CD8-positive, alpha-beta memory T cell (primary cell): ENCODE results near the gene LEO1. TPM values are rescaled to one million over a fixed set of nuclear protein-coding genes. Genes with fewer than 3 reads are reported as not detected.
A peak's percentile ranks its signal among the peaks of the same experiment; 100 is the strongest.

ENCODE experiments used
- CTCF ChIA-PET: fragments of 350-600 bp; sonication (Branson Sonifier 250); formaldehyde crosslinking; loops from one replicate; lab custom pipeline; 2021; ENCODE audit warnings: antibody characterized with exemption; lab: Charles Lee
- POLR2A ChIA-PET: fragments of 350-600 bp; sonication (Branson Sonifier 250); formaldehyde crosslinking; loops from one replicate; lab custom pipeline; 2021; ENCODE audit warnings: antibody characterized with exemption; lab: Charles Lee
- DNase-seq, 5 donors: peaks; one replicate each; pipeline versions ENCODE4 v3.0.0 to v3.0.0-alpha.2; 2020 to 2022; ENCODE audit warnings: mixed read lengths in 1 of 5
- H3K27ac ChIP-seq: one replicate; pipeline ENCODE4 v1.7.0; 2013; ENCODE audit warnings: low read depth, mild to moderate bottlenecking, low read length, moderate library complexity
- H3K27me3 ChIP-seq: 2 replicates; pipeline ENCODE4 v1.7.0; 2013; ENCODE audit warnings: low read length, mild to moderate bottlenecking; ENCODE audit not compliant: insufficient read depth, poor library complexity, severe bottlenecking
- H3K36me3 ChIP-seq: 2 replicates; pipeline ENCODE4 v1.7.0; 2013; ENCODE audit warnings: mild to moderate bottlenecking, low read length, moderate library complexity; ENCODE audit not compliant: insufficient read depth
- H3K4me1 ChIP-seq: 2 replicates; pipeline ENCODE4 v1.7.0; 2013; ENCODE audit warnings: mild to moderate bottlenecking, low read length, moderate library complexity; ENCODE audit not compliant: insufficient read depth
- H3K4me3 ChIP-seq: 2 replicates; pipeline ENCODE4 v1.7.0; 2013; ENCODE audit warnings: mild to moderate bottlenecking, low read length
- H3K9me3 ChIP-seq: 2 replicates; pipeline ENCODE4 v1.7.0; 2013; ENCODE audit warnings: mild to moderate bottlenecking, low read length
- H3K27ac Mint-ChIP-seq, 8 donors: one replicate each; pipeline ENCODE4 v1.8.0; 2020 to 2021; ENCODE audit warnings: mixed read lengths in 8 of 8, mild to moderate bottlenecking in 6 of 8, inconsistent platforms in 3 of 8, moderate library complexity in 3 of 8
- H3K27me3 Mint-ChIP-seq, 2 donors: one replicate each; pipeline ENCODE4 v1.8.0; 2020 to 2021; ENCODE audit warnings: mixed read lengths in 2 of 2, mild to moderate bottlenecking in 1 of 2, moderate library complexity in 1 of 2
- H3K36me3 Mint-ChIP-seq, 3 donors: one replicate each; pipeline ENCODE4 v1.8.0; 2020 to 2021; ENCODE audit warnings: mixed read lengths in 3 of 3, inconsistent platforms in 1 of 3, mild to moderate bottlenecking in 1 of 3
- H3K4me1 Mint-ChIP-seq, 3 donors: one replicate each; pipeline ENCODE4 v1.8.0; 2020 to 2021; ENCODE audit warnings: mixed read lengths in 3 of 3, inconsistent platforms in 1 of 3, mild to moderate bottlenecking in 1 of 3
- H3K4me3 Mint-ChIP-seq, 7 donors: one replicate each; pipeline ENCODE4 v1.8.0; 2020 to 2021; ENCODE audit warnings: mixed read lengths in 7 of 7, mild to moderate bottlenecking in 6 of 7, moderate library complexity in 4 of 7, inconsistent platforms in 2 of 7
- H3K9me3 Mint-ChIP-seq, 5 donors: one replicate each; pipeline ENCODE4 v1.8.0; 2020 to 2022; ENCODE audit warnings: mixed read lengths in 5 of 5, mild to moderate bottlenecking in 3 of 5, moderate library complexity in 2 of 5, inconsistent platforms in 1 of 5
- polyA plus RNA-seq: library from polyadenylated mRNA; unstranded; fragments of 300-500 nt; fragmentation: Illumina TruSeq; gene quantifications from one replicate; pipeline ENCODE4 v1.2.3, GENCODE V29; 2021
- total RNA-seq, 2 experiments: library from RNA; stranded (reverse); gene quantifications; one replicate each; pipeline ENCODE4 v1.2.3, GENCODE V29; 2021

Gene LEO1
- 10 to 100 TPM; 36.0 to 38.2 TPM for total RNA-seq
- 27.3 TPM for polyA plus RNA-seq

DNA sequence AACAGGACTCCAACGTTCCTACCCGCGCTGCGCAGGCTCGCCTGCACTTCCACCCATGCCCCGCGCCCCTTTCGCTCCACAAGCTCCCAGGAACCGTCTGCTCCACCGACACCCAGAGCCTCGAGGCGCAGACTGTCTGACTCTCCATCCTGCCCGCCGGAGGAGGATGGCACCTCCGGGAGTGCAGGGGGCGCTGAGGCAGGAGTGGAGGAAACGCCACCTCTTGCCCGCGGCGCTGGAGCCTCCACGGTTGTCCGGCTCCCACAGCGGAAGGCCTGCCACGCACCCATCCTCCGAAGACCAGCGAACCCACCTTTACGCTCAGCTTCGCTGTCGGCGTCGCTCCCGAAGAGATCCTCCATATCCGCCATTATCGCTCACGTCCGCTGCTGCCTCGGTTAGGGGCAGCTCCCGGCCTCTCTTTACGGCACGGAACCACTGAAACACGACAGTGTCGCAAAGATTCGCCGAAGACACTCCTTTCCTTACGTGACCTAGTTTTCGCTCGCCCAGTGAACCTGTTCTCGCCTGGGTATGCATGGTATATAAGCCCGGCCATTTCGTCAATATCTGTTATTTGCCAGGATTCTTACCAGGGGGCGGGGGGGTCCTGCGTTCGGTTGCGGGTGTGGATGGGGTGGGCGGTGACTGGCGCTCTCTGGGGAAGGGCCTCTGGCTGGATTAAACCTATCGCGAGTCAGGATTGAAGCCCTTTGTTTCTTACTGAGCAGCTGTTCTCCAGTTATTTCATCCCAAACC, at the start of gene LEO1:
Gene LEO1 (minus strand): TSS at position 404 of the 759 bp plus-strand sequence. CDS start 33 bp downstream, at position 371.
- H3K27ac Mint-ChIP-seq = peak within 1 kb of the TSS; percentile 91 to 99 (median 96)
- CTCF ChIA-PET = interaction anchor here (0.7 to 1.7 kb wide), 13 partner anchors 10 to 346 kb away, joined by 3 to 9 read pairs (median 3); no protein-coding TSS in a partner anchor
- peak; percentile 80 to 94 (median 92) for DNase-seq

DNA sequence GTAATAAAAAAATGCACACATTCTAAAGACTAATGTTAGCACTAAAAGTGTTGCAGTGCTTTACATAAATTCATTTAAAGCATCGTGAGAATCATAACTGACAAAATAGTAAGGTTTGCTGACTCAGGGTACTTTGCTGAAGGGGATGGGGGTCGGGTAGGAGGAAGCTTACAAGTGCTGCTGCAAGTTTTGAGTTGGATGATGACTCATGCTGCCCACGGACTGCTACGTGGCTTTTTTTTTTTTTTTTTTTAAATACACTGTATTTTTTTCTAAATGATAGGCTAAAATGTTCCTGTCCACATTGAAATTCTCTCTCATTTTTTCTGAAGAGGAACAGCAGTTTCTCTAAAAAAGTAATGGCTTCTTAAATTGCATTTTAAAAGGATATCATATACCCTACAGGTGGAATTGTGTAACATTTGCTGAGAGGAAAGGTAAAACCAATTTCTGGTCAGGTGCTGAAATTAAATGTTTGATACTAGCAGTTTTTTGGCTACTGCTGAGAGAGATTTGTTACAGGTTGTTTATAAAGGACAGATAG, 49.6 kb upstream of the LEO1 start:
- peak; percentile 36 to 80 (median 52) for DNase-seq
- CTCF ChIA-PET = interaction anchor here (1.4 to 1.7 kb wide), 4 partner anchors 19 to 187 kb away, joined by 3 to 6 read pairs (median 4); no protein-coding TSS in a partner anchor
- Mint-ChIP-seq H3K36me3 (peaks cover 0 to 9% (median 0%) of the 10 kb centered on the region in 3 donors), H3K4me3 (peak overlapping the region; percentile 87 to 97 (median 92)), H3K27me3 (peaks cover 0 to 3% of the 10 kb centered on the region in 2 donors), H3K27ac (peak overlapping the region; percentile 14 to 97 (median 93)), H3K4me1 (peaks cover 32 to 55% (median 49%) of the 10 kb centered on the region in 3 donors), H3K9me3 (no peaks in the 10 kb centered on the region)
- peaks cover 30% of the 10 kb centered on the region for H3K4me1 ChIP-seq
- H3K9me3 ChIP-seq = no peaks in the 10 kb centered on the region
- H3K4me3 ChIP-seq = peak overlapping the region; percentile 84
- no peaks in the 10 kb centered on the region for H3K36me3 ChIP-seq
- H3K27me3 ChIP-seq = no peaks in the 10 kb centered on the region
- POLR2A ChIA-PET = interaction anchor here (0.6 to 2.9 kb wide), 6 partner anchors 9 to 158 kb away, joined by 3 to 22 read pairs (median 5); partner anchors contain the start of gene LEO1
- peak overlapping the region; percentile 80 for H3K27ac ChIP-seq

More for the DNA sequence above, at the start of gene LEO1:
- Mint-ChIP-seq H3K4me1 (peaks cover 26 to 27% (median 27%) of the 10 kb centered on the region in 3 donors), H3K36me3 (peaks cover 6 to 15% (median 12%) of the 10 kb centered on the region in 3 donors), H3K9me3 (peaks cover 0 to 11% (median 10%) of the 10 kb centered on the region in 5 donors), H3K4me3 (peak within 1 kb of the TSS; percentile 94 to 98 (median 96)), H3K27me3 (peaks cover 0 to 4% of the 10 kb centered on the region in 2 donors)
- Histone ChIP-seq H3K9me3 (peaks cover 3% of the 10 kb centered on the region), H3K36me3 (no peaks in the 10 kb centered on the region), H3K4me3 (peak within 1 kb of the TSS; percentile 70), H3K27ac (peak within 1 kb of the TSS; percentile 70), H3K4me1 (peaks cover 13% of the 10 kb centered on the region), H3K27me3 (no peaks in the 10 kb centered on the region)
- POLR2A ChIA-PET = interaction anchor here (0.5 to 2.3 kb wide), 9 partner anchors 10 to 652 kb away, joined by 3 to 11 read pairs (median 3); no protein-coding TSS in a partner anchor

DNA sequence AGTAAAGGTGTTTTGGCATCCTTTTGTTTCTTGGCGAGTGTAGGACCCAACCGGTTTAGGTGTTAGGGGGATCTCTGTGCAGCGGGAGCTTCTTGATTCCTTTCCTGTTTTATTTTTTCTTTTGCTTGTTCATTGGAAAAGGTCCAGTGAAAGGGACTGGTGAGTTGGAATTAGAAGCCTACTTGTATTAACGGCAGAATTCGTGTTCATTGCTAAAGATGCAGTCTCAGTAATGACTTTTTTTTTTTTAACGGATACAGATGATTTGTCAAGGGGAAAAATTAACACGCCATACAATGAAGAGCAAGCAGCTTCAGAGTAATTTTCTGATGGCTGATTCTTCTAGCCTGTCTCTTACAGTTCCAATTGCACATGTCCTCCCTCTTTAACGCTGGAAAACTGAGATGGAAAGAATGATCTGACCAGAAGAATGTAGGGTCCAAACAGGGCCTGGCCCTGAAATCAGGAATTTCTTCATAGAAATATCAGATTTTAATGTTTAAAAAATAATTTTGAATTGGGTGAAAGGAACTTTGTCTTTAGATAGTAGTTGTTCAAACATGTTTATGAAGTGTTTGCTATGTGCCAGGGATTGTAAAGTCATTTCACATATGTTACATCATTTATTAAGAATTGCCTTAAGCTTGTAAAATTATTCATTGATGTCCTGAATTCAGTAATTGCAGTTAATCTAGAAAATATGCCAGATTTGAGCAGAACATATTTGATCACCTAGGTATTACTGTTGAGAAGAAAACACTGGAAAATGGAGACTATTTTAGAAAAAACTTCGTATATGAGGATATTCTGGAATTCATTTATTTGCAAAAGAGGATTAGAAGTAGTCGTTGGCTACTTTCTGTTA, 48.9 kb upstream of the LEO1 start:
- peak overlapping the region; percentile 87 to 97 (median 92) for H3K4me3 Mint-ChIP-seq
- Histone ChIP-seq H3K4me3 (peak overlapping the region; percentile 84), H3K4me1 (peaks cover 30% of the 10 kb centered on the region), H3K36me3 (no peaks in the 10 kb centered on the region), H3K9me3 (no peaks in the 10 kb centered on the region), H3K27ac (peak overlapping the region; percentile 80), H3K27me3 (no peaks in the 10 kb centered on the region)
- peaks cover 0 to 9% (median 0%) of the 10 kb centered on the region in 3 donors for H3K36me3 Mint-ChIP-seq
- peak overlapping the region; percentile 88 to 98 (median 95) for H3K27ac Mint-ChIP-seq
- no peak for DNase-seq
- H3K27me3 Mint-ChIP-seq = peaks cover 0 to 3% of the 10 kb centered on the region in 2 donors
- ChIA-PET CTCF (interaction anchor here (1.2 to 1.7 kb wide), 5 partner anchors 20 to 188 kb away, joined by 3 to 6 read pairs (median 4); no protein-coding TSS in a partner anchor), POLR2A (interaction anchor here (0.6 to 2.9 kb wide), 8 partner anchors 10 to 160 kb away, joined by 3 to 22 read pairs (median 6); partner anchors contain the start of gene LEO1)
- H3K9me3 Mint-ChIP-seq = no peaks in the 10 kb centered on the region
- H3K4me1 Mint-ChIP-seq = peaks cover 30 to 49% (median 43%) of the 10 kb centered on the region in 3 donors

DNA sequence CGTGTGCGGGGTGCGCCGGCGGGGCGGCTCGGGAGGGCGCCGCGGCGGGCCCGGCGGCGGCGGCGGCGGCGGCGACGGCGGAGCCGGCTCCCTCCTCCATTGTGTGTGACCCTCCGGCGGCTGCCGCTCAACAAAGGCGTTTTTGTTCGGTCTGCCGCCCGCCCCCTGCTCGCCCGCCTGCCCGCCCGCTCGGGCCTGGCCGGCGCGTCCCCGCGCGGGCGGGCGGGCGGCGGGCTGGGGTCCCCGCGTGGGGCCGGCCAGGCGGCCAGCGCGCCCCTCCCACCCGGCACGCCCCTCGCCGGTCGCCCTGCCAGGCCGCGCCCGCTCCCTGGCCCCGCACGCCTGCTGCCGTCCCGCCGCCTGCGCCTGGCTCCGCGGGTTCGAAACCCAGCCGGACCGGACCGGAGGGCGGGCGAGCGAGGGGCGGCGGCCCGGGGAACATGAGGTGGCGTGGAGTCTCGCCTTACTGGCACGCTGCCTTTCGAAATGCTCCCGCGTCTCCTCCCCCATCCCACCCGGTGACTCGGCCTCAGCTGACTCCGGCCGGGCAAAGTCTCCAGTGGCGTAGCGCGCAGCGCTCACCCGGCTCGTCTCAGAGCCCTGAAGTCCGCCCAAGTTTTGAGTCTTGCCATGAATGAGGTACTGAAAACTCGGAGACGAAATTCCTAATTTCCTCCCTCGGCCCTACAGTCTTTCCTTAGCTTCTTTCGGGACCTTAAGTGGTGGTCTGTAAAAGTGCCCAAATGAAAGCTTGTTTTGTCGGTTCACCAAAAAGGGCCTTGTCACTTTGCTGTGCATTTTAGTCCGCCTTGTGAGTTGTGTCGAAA, 48.0 kb upstream of the LEO1 start:
- no peaks in the 10 kb centered on the region for H3K27me3 ChIP-seq
- peak; percentile 47 to 75 (median 58) for DNase-seq
- ChIA-PET CTCF (interaction anchor here (1.2 to 1.7 kb wide), 3 partner anchors 25 to 59 kb away, joined by 4 to 6 read pairs (median 5); no protein-coding TSS in a partner anchor), POLR2A (interaction anchor here (1.0 to 2.9 kb wide), 6 partner anchors 21 to 161 kb away, joined by 5 to 22 read pairs (median 8); partner anchors contain the start of gene LEO1)
- no peaks in the 10 kb centered on the region for H3K9me3 Mint-ChIP-seq
- H3K9me3 ChIP-seq = no peaks in the 10 kb centered on the region
- peak overlapping the region; percentile 85 for H3K27ac ChIP-seq
- H3K4me1 ChIP-seq = peaks cover 30% of the 10 kb centered on the region
- H3K4me3 ChIP-seq = peak overlapping the region; percentile 84
- peaks cover 30 to 45% (median 43%) of the 10 kb centered on the region in 3 donors for H3K4me1 Mint-ChIP-seq
- peak overlapping the region; percentile 92 to 99 (median 96) for H3K4me3 Mint-ChIP-seq
- peaks cover 0 to 9% (median 0%) of the 10 kb centered on the region in 3 donors for H3K36me3 Mint-ChIP-seq
- H3K36me3 ChIP-seq = no peaks in the 10 kb centered on the region
- peak overlapping the region; percentile 88 to 99 (median 98) for H3K27ac Mint-ChIP-seq
- H3K27me3 Mint-ChIP-seq = peaks cover 0 to 3% of the 10 kb centered on the region in 2 donors

DNA sequence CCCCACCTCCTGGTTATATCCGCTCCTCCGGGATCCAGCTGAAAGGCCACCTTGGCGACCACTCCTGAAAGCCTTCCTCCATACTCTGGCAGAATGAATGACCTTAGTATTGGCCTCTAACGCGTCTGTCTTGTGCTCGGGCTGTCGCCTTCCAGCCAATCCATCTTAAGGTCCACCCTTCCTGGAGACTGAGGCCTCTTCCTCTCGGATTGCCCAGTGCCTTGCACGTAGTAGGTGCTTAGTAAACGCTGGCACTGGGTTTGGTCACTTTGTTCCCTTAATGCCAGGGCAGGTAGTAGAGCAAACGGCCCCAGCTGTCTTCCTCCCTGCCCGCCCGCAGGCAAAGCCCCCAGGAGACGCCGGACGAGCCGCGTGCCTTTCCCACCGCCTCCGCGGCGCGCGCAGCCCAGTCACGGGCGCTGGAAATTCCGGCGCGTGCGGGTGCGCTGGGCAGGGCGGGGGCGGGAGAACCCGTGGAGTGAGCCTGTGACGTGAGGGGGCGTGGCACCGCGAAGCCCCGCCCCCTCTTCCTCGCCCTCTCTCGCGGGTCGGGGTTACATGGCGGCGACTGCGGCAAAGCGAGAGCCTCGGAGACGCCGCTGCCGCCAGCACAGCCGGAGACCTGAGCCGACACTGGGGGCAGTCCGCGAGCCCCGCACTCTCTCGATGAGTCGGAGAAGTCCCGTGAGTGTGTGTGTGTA, 47.3 kb upstream of the LEO1 start, which contains the start of gene MAPK6:
Gene MAPK6 (plus strand): TSS at position 527 of the 701 bp plus-strand sequence. CDS start 27,242 bp downstream, outside the sequence.
- no peaks in the 10 kb centered on the region for H3K9me3 Mint-ChIP-seq
- Histone ChIP-seq H3K27me3 (no peaks in the 10 kb centered on the region), H3K36me3 (no peaks in the 10 kb centered on the region), H3K9me3 (no peaks in the 10 kb centered on the region), H3K4me3 (peak within 1 kb of the TSS; percentile 84), H3K4me1 (peaks cover 30% of the 10 kb centered on the region), H3K27ac (peak within 1 kb of the TSS; percentile 85)
- peak within 1 kb of the TSS; percentile 92 to 99 (median 96) for H3K4me3 Mint-ChIP-seq
- H3K36me3 Mint-ChIP-seq = peaks cover 0 to 9% (median 0%) of the 10 kb centered on the region in 3 donors
- peaks cover 30 to 43% (median 42%) of the 10 kb centered on the region in 3 donors for H3K4me1 Mint-ChIP-seq
- ChIA-PET POLR2A (interaction anchor here (0.8 to 2.9 kb wide), 3 partner anchors 25 to 160 kb away, joined by 3 to 22 read pairs (median 4); partner anchors contain the start of gene LEO1), CTCF (interaction anchor here (1.3 kb wide), 1 partner anchor 25 kb away, joined by 3 read pairs; no protein-coding TSS in a partner anchor)
- DNase-seq = peak; percentile 92 to 95 (median 93)
- peaks cover 0 to 3% of the 10 kb centered on the region in 2 donors for H3K27me3 Mint-ChIP-seq
- H3K27ac Mint-ChIP-seq = peak within 1 kb of the TSS; percentile 88 to 99 (median 98)

DNA sequence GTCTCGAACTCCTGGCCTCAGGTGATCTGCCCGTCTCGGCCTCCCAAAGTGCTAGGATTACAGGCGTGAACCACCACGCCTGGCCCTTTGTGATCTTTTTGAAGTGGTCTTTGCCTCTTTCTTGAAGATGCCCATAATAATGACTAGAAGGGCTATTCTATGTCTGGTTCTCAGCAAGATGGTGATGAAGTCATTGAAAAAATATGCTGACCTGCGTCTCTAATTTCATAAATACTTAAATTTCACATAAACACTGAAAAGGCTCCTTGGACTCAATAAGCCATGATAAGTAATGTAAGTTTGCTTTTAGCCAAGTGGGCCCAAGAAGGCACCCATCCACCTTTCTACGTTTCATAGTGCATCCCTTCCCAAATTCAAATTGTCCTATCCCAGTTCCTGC, 46.7 kb upstream of the LEO1 start:
- Mint-ChIP-seq H3K27me3 (peaks cover 0 to 2% of the 10 kb centered on the region in 2 donors), H3K4me3 (peak overlapping the region; percentile 92 to 99 (median 96)), H3K9me3 (no peaks in the 10 kb centered on the region), H3K4me1 (peaks cover 26 to 40% (median 39%) of the 10 kb centered on the region in 3 donors), H3K36me3 (peaks cover 0 to 9% (median 0%) of the 10 kb centered on the region in 3 donors), H3K27ac (peak overlapping the region; percentile 88 to 99 (median 96))
- Histone ChIP-seq H3K36me3 (no peaks in the 10 kb centered on the region), H3K9me3 (no peaks in the 10 kb centered on the region), H3K4me1 (peaks cover 30% of the 10 kb centered on the region), H3K27me3 (no peaks in the 10 kb centered on the region), H3K27ac (peak overlapping the region; percentile 85), H3K4me3 (peak overlapping the region; percentile 76)
- ChIA-PET POLR2A (interaction anchor here (0.8 to 2.9 kb wide), 3 partner anchors 25 to 161 kb away, joined by 3 to 22 read pairs (median 4); partner anchors contain the start of gene LEO1), CTCF (interaction anchor here (1.3 kb wide), 1 partner anchor 26 kb away, joined by 3 read pairs; no protein-coding TSS in a partner anchor)
- DNase-seq = no peak
